Left ventricle myocardium superior (tissue), 1 donor: ENCODE data around the gene MXRA8. TPM values are rescaled to one million over a fixed set of nuclear protein-coding genes. Genes with fewer than 3 reads are reported as not detected.

Experiments
- ATAC-seq: fragments of 200-7000 bp; cut with Tn5 transposase; one replicate; pipeline ENCODE4 v1.9.1; 2020; ENCODE audit warnings: mild to moderate bottlenecking, moderate library complexity
- DNase-seq: peaks from one replicate; pipeline ENCODE4 v3.0.0-alpha.2; 2020
- intact Hi-C: fragments of 100-400 bp; cut with micrococcal nuclease; formaldehyde crosslinking; loops from one replicate; pipeline ENCODE4 v1.11.0; 2022
- microRNA-seq: library from miRNA; unstranded; fragments of <30 nt; microRNA quantifications from one replicate; pipeline ENCODE4 v1.2.0, GENCODE V29; 2020; ENCODE audit warnings: borderline number of aligned reads
- total RNA-seq: library from RNA; stranded (reverse); fragmentation: NEBNext Ultra II Directional; extraction: Animal tissue kit (Norgen Biotek cat#: 25700); gene quantifications from one replicate; pipeline ENCODE4 v1.2.1, GENCODE V29; 2021
- donor health status: DM: no; HTN: yes; CAD: no; lungs with severe emphysema.

Gene MXRA8
- total RNA-seq, 1 donor from 2014 or later, result 16.8 TPM

DNA sequence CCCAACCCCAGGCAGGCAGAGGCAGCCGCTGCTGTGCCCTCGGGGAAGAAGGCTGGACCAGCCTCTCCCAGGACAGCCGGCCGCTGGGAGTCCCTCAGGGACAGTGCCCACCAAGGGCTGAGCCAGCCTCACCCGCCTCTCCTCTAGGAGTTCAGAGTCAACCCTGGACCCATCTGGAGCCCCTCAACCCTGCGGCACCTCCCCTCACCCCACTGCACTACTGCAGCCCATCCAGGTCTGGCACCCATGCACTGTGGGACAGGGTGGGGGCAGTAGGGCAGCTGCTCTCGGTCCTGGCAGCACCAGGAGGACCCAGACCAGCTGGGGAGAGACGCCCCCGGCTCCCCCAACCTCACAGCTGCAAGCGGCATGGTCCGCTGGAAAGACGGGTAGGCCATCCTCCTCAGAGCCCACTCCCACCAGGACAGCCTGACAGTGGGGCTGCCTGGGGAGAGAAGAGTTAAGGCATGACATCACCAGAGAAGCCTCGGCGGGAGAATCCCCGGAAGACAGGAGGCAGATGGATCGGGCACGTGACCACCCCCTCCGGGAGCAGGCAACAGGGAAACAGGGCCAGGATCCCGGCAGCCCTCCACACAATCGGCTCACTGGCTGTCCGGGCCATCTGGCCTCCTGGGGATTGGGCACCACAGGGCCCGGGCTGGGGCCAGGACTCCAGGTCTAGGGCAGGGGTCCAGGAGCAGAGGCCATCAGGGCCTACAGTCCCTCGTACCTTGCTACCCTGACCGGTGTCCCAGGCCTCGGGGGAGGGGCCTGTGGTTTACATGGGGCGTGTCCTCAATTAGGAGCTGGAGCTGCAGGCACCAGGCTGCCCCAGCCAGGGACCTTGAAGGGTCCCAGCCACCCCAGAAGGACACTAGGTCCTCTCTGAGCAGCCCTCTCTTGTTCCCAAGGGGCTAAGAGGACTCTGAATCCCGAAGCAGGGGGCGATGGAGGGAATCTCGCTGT, 53.7 kb downstream of the MXRA8 start:
- ATAC-seq (peak; percentile 18), DNase-seq (peak; percentile 85)
- intact Hi-C loops, result no loop called here

DNA sequence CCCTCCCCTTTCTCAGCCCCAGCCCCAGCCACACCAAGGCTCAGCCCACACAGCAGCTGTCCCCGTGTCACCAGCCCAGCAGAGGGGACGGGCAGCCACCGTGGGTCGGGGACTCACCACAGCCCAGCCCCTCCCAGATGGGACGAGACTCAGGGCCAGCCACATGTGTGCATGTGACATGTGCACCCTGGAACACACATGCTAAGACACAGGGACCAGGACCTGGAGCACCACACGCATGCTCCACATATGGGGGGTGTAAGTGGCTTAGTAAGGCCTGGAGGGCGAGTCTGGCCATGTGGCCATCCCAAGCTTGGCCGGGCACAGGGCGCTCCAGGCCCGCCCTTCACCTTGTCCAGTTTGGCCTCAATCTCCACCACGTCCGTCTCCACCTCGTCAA, 54.6 kb downstream of the MXRA8 start:
- ATAC-seq (no peak), DNase-seq (no peak)
- intact Hi-C loops, result no loop called here

- DNase-seq (no peak), ATAC-seq (no peak)
- intact Hi-C loops, result no loop called here
Observed at GRCh38 chr1:1302951-1303509, 55.3 kb downstream of the MXRA8 start.

Small RNAs within 50 kb of the gene (microRNA-seq; reads per million reads assigned to microRNA genes)
- gene MIR6727 (not detected), gene MIR6808 (not detected)

Other genes starting within 250 kb of the MXRA8 start
- gene C1orf159, start 242.5 kb downstream of the MXRA8 start, total RNA-seq, result 4.0 TPM
- not detected for gene TTLL10, start 184.7 kb downstream of the MXRA8 start, total RNA-seq
- gene TNFRSF18, start 152.0 kb downstream of the MXRA8 start, total RNA-seq, result 0.32 TPM
- 2.3 TPM for gene TNFRSF4, start 144.4 kb downstream of the MXRA8 start, total RNA-seq
- gene SDF4, start 126.6 kb downstream of the MXRA8 start, total RNA-seq, result 117 TPM
- gene B3GALT6, start 126.3 kb downstream of the MXRA8 start, total RNA-seq, result 7.5 TPM
- 0.50 TPM for gene C1QTNF12, start 111.8 kb downstream of the MXRA8 start, total RNA-seq
- gene UBE2J2, start 84.7 kb downstream of the MXRA8 start, total RNA-seq, result 39.5 TPM
- 3.0 TPM for gene SCNN1D, start 78.1 kb downstream of the MXRA8 start, total RNA-seq
- gene ACAP3, start 50.6 kb downstream of the MXRA8 start, total RNA-seq, result 60.4 TPM
- 11.1 TPM for gene PUSL1, start 50.0 kb downstream of the MXRA8 start, total RNA-seq
- 77.2 TPM for gene INTS11, start 33.9 kb downstream of the MXRA8 start, total RNA-seq
- 112 TPM for gene CPTP, start 33.8 kb downstream of the MXRA8 start, total RNA-seq
- 0.57 TPM for gene TAS1R3, start 27.3 kb downstream of the MXRA8 start, total RNA-seq
- gene DVL1, start 9.1 kb downstream of the MXRA8 start, total RNA-seq, result 144 TPM
- 268 TPM for gene AURKAIP1, start 16.7 kb upstream of the MXRA8 start, total RNA-seq
- gene CCNL2, start 40.8 kb upstream of the MXRA8 start, total RNA-seq, result 61.0 TPM
- gene MRPL20, start 48.7 kb upstream of the MXRA8 start, total RNA-seq, result 155 TPM
- gene ANKRD65, start 62.7 kb upstream of the MXRA8 start, total RNA-seq, result 2.1 TPM
- 13.5 TPM for gene VWA1, start 77.1 kb upstream of the MXRA8 start, total RNA-seq
- gene ATAD3C, start 91.1 kb upstream of the MXRA8 start, total RNA-seq, result 1.9 TPM
- gene ATAD3B, start 113.2 kb upstream of the MXRA8 start, total RNA-seq, result 9.5 TPM
- 18.3 TPM for gene ATAD3A, start 153.6 kb upstream of the MXRA8 start, total RNA-seq
- gene TMEM240, start 182.1 kb upstream of the MXRA8 start, total RNA-seq, result 8.9 TPM
- 118 TPM for gene SSU72, start 216.3 kb upstream of the MXRA8 start, total RNA-seq
- 3.6 TPM for gene FNDC10, start 241.6 kb upstream of the MXRA8 start, total RNA-seq